HepG2 (cell line): ENCODE data around the gene CCDC183. TPM values are rescaled to one million over a fixed set of nuclear protein-coding genes. Genes with fewer than 3 reads are reported as not detected.

Experiments used
- CBFB ChIP-seq: sonication (generic); formaldehyde crosslinking; IDR thresholded peaks from 2 replicates; pipeline ENCODE4 v1.4.0; 2020; ENCODE audit warnings: missing genetic modification reagents
- HHEX ChIP-seq: IDR thresholded peaks from 2 replicates; pipeline ENCODE4 v1.6.1; 2016; ENCODE audit warnings: control low read depth
- KDM1A ChIP-seq: IDR thresholded peaks from 2 replicates; pipeline ENCODE4 v1.6.1; 2016; ENCODE audit warnings: missing compliant biosample characterization
- KLF12 ChIP-seq: sonication (generic); formaldehyde crosslinking; IDR thresholded peaks from 2 replicates; pipeline ENCODE4 v1.4.0; 2020; ENCODE audit warnings: missing genetic modification reagents, borderline replicate concordance
- KMT2B ChIP-seq: IDR thresholded peaks from 2 replicates; pipeline ENCODE4 v1.6.1; 2016; ENCODE audit warnings: missing genetic modification reagents, missing compliant biosample characterization
- NBN ChIP-seq: fragments of 450-650 bp; conservative IDR thresholded peaks from 2 replicates; pipeline ENCODE4 v1.6.1; 2017
- ZBTB7A ChIP-seq: sonication (generic); formaldehyde crosslinking; IDR thresholded peaks from 2 replicates; pipeline ENCODE4 v1.8.0; 2022; ENCODE audit warnings: mild to moderate bottlenecking, missing genetic modification reagents
- ZNF574 ChIP-seq: sonication (generic); formaldehyde crosslinking; IDR thresholded peaks from 2 replicates; pipeline ENCODE4 v1.4.0; 2020; ENCODE audit warnings: missing genetic modification reagents
- polyA plus RNA-seq, 8 experiments: library from polyadenylated mRNA; depleted of rRNA in 3 of 8; stranded (reverse) in 7 of 8; unstranded in 1 of 8; fragments of >200 nt; fragmentation: Illumina TruSeq in 4 of 8; extraction: Trizol in 4 of 8; gene quantifications; 2 replicates each; pipeline versions ENCODE4 v1.2.1 to v1.2.3, GENCODE V29; 2011 to 2016; ENCODE audit warnings: low read depth in 4 of 8, missing spikeins in 1 of 8, mixed read lengths in 1 of 8; ENCODE audit not compliant: insufficient read depth in 1 of 8
- total RNA-seq, 5 experiments: library from RNA; depleted of rRNA; stranded (reverse); fragments of >200 nt; fragmentation: Illumina TruSeq; extraction: Trizol; gene quantifications; 2 replicates each; pipeline ENCODE4 v1.2.3, GENCODE V29; 2016; ENCODE audit warnings: low read depth in 1 of 5
- TF ChIP-seq, protein P1 (sequence below): sonication (generic); formaldehyde crosslinking; IDR thresholded peaks from 2 replicates; pipeline ENCODE4 v1.8.0; 2022; ENCODE audit warnings: missing genetic modification reagents, mild to moderate bottlenecking, inconsistent platforms, borderline replicate concordance
- TF ChIP-seq, protein P2 (sequence below), 2 experiments: IDR thresholded peaks; 2 replicates each; pipeline ENCODE4 v1.6.1; 2011 to 2012; ENCODE audit warnings: low read length in 2 of 2, borderline replicate concordance in 1 of 2, low read depth in 1 of 2, mild to moderate bottlenecking in 1 of 2, moderate library complexity in 1 of 2

CCDC183 gene
- total and polyA plus RNA-seq, 2 of the 13 experiments (the other 11 are each of a cell fraction or from before 2014, with no cell fraction given) = 5.0 to 66.4 TPM

DNA sequence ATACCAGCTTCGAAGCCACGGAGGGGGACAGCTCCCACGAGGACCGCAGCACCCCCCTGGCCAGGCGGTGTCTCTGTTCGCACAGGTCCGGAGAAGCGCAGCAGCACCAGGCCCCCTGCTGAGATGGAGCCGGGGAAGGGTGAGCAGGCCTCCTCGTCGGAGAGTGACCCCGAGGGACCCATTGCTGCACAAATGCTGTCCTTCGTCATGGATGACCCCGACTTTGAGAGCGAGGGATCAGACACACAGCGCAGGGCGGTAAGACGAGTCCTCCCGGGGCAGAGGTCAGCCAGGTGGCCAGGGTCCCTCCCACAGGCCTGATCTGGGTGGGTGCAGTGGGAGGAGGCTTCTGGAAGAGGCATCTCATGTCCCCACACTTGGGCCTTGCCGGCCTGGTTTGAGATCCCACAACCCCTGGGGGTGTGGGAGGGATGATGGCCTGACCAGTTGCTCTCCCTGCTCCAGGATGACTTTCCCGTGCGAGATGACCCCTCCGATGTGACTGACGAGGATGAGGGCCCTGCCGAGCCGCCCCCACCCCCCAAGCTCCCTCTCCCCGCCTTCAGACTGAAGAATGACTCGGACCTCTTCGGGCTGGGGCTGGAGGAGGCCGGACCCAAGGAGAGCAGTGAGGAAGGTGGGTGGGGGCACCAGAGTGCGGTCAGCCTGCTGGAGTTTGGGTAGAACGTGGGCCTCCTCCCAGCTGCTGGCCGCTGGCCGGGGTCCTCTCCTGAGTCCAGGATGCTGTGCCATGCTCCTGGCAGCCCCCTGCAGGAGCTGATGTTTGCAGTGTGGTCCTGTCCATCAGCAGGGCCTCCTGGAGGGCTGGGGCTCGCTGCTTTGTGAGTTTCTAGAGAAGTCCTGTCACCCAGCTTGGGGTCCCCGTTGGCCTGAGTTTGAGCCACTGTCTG, 43.3 kb downstream of the CCDC183 start (continued):
- no peak for TF ChIP-seq ZNF574 (CRISPR knock-in tag)
- no peak for TF ChIP-seq KDM1A (CRISPR knock-in tag)
- TF ChIP-seq HHEX (CRISPR knock-in tag) = no peak
- TF ChIP-seq, protein P1, sequence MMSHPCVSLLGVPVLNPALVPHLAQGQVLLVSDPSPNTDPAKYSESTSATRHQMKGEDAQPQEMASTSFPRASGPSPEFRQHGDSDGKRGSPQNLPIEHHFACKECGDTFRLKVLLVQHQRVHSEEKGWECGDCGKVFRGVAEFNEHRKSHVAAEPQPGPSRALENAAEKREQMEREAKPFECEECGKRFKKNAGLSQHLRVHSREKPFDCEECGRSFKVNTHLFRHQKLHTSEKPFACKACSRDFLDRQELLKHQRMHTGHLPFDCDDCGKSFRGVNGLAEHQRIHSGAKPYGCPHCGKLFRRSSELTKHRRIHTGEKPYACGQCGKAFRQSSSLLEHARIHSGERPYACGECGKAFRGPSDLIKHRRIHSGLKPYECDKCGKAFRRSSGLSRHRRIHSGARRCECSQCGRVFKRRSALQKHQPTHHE = no peak
- no peak for TF ChIP-seq CBFB (CRISPR knock-in tag)
- no peak for TF ChIP-seq NBN
- TF ChIP-seq KLF12 = no peak
- no peak for TF ChIP-seq KMT2B (CRISPR knock-in tag)
- TF ChIP-seq, protein P2, sequence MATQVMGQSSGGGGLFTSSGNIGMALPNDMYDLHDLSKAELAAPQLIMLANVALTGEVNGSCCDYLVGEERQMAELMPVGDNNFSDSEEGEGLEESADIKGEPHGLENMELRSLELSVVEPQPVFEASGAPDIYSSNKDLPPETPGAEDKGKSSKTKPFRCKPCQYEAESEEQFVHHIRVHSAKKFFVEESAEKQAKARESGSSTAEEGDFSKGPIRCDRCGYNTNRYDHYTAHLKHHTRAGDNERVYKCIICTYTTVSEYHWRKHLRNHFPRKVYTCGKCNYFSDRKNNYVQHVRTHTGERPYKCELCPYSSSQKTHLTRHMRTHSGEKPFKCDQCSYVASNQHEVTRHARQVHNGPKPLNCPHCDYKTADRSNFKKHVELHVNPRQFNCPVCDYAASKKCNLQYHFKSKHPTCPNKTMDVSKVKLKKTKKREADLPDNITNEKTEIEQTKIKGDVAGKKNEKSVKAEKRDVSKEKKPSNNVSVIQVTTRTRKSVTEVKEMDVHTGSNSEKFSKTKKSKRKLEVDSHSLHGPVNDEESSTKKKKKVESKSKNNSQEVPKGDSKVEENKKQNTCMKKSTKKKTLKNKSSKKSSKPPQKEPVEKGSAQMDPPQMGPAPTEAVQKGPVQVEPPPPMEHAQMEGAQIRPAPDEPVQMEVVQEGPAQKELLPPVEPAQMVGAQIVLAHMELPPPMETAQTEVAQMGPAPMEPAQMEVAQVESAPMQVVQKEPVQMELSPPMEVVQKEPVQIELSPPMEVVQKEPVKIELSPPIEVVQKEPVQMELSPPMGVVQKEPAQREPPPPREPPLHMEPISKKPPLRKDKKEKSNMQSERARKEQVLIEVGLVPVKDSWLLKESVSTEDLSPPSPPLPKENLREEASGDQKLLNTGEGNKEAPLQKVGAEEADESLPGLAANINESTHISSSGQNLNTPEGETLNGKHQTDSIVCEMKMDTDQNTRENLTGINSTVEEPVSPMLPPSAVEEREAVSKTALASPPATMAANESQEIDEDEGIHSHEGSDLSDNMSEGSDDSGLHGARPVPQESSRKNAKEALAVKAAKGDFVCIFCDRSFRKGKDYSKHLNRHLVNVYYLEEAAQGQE (IDR thresholded peaks at IDR 0.05; ENCODE audit: borderline replicate concordance in 1 of 2, low read depth in 1 of 2, low read length in 2 of 2) = no peak
- no peak for TF ChIP-seq ZBTB7A
